ENCODE results near the gene THAP8.

GRCh38 chr19:36049080-36049698 is 4.9 kb downstream of the THAP8 start:
- no peak for TF ChIP-seq TEAD1 (CRISPR knock-in tag; IDR thresholded peaks at IDR 0.05)
- no peak for TF ChIP-seq CTCF (IDR thresholded peaks at IDR 0.05)
- TF ChIP-seq EMX1 (CRISPR knock-in tag; IDR thresholded peaks at IDR 0.05): no peak
- TF ChIP-seq RELA (CRISPR knock-in tag; IDR thresholded peaks at IDR 0.05; ENCODE audit: borderline replicate concordance): no peak
- no peak for TF ChIP-seq ZNF121 (CRISPR knock-in tag; IDR thresholded peaks at IDR 0.05)
- TF ChIP-seq JUN (CRISPR knock-in tag; IDR thresholded peaks at IDR 0.05): no peak
- no peak for TF ChIP-seq ATF3 (CRISPR knock-in tag; conservative IDR thresholded peaks at IDR 0.05)

All from WTC11 (cell line).